ENCODE results near the gene ITPR2.
"Not testable (repeated sequence)": the region's sequence is repeated elsewhere in the genome, so short reads cannot be mapped to it uniquely, and the experiment has no call there.

ITPR2 gene

GRCh38 chr12:26767116-26767515 lies 65.9 kb downstream of the ITPR2 start:
- no peak for DNase-seq (ENCODE audit: low read depth in 1 of 2, low spot score in 1 of 2)

GRCh38 chr12:26762186-26762585 lies 70.8 kb downstream of the ITPR2 start:
- DNase-seq (ENCODE audit: low read depth in 1 of 2, low spot score in 1 of 2): no peak

GRCh38 chr12:26761775-26762174 lies 71.2 kb downstream of the ITPR2 start:
- DNase-seq (ENCODE audit: low read depth in 1 of 2, low spot score in 1 of 2): no peak

- no peak for DNase-seq (ENCODE audit: low read depth in 1 of 2, low spot score in 1 of 2)
Measured at GRCh38 chr12:26760657-26761293, 72.2 kb downstream of the ITPR2 start.

GRCh38 chr12:26755362-26755761 lies 77.6 kb downstream of the ITPR2 start:
- DNase-seq (ENCODE audit: low read depth in 1 of 2, low spot score in 1 of 2): not testable (repeated sequence)

GRCh38 chr12:26754148-26754547 lies 78.8 kb downstream of the ITPR2 start:
- no peak for DNase-seq (ENCODE audit: low read depth in 1 of 2, low spot score in 1 of 2)

- no peak for DNase-seq (ENCODE audit: low read depth in 1 of 2, low spot score in 1 of 2)
Measured at GRCh38 chr12:26751179-26751578, 81.8 kb downstream of the ITPR2 start.

GRCh38 chr12:26750531-26751175 lies 82.3 kb downstream of the ITPR2 start:
- no peak for DNase-seq (ENCODE audit: low read depth in 1 of 2, low spot score in 1 of 2)

- DNase-seq (ENCODE audit: low read depth in 1 of 2, low spot score in 1 of 2): no peak
Measured at GRCh38 chr12:26749781-26750180, 83.2 kb downstream of the ITPR2 start.

- no peak for DNase-seq (ENCODE audit: low read depth in 1 of 2, low spot score in 1 of 2)
Measured at GRCh38 chr12:26748741-26749431, 84.1 kb downstream of the ITPR2 start.

- DNase-seq (ENCODE audit: low read depth in 1 of 2, low spot score in 1 of 2): no peak
Measured at GRCh38 chr12:26748412-26748740, 84.6 kb downstream of the ITPR2 start.

- DNase-seq (ENCODE audit: low read depth in 1 of 2, low spot score in 1 of 2): no peak
Measured at GRCh38 chr12:26746121-26746714, 86.8 kb downstream of the ITPR2 start.

GRCh38 chr12:26744697-26745440 lies 88.1 kb downstream of the ITPR2 start:
- DNase-seq (ENCODE audit: low read depth in 1 of 2, low spot score in 1 of 2): no peak

GRCh38 chr12:26744042-26744626 lies 88.9 kb downstream of the ITPR2 start:
- no peak for DNase-seq (ENCODE audit: low read depth in 1 of 2, low spot score in 1 of 2)

GRCh38 chr12:26741584-26742227 lies 91.3 kb downstream of the ITPR2 start:
- no peak for DNase-seq (ENCODE audit: low read depth in 1 of 2, low spot score in 1 of 2)

GRCh38 chr12:26740991-26741390 lies 92.0 kb downstream of the ITPR2 start:
- no peak for DNase-seq (ENCODE audit: low read depth in 1 of 2, low spot score in 1 of 2)

- DNase-seq (ENCODE audit: low read depth in 1 of 2, low spot score in 1 of 2): no peak
Measured at GRCh38 chr12:26740348-26740747, 92.6 kb downstream of the ITPR2 start.

GRCh38 chr12:26737487-26738030 lies 95.4 kb downstream of the ITPR2 start:
- no peak for DNase-seq (ENCODE audit: low read depth in 1 of 2, low spot score in 1 of 2)

- DNase-seq (ENCODE audit: low read depth in 1 of 2, low spot score in 1 of 2): no peak
Measured at GRCh38 chr12:26736563-26737486, 96.2 kb downstream of the ITPR2 start.

All from activated T-helper 1 cell treated with anti-CD3 and anti-CD28 coated beads, Interleukin-2, amount 50 U/mL, for 16 hours (primary cell).